ENCODE results near the gene CLDN18. TPM values are rescaled to one million over a fixed set of nuclear protein-coding genes. Genes with fewer than 3 reads are reported as not detected.

Gene CLDN18
- total and polyA plus RNA-seq, 10 of the 15 experiments (the other 5 are each of a cell fraction or from before 2014, with no cell fraction given), result 0.05 to 0.28 (median 0.18) TPM; not detected in 1

GRCh38 chr3:137978328-137978727 lies 31.6 kb upstream of the CLDN18 start (continued):
- no peak for TF ChIP-seq MYC (IDR thresholded peaks at IDR 0.05; ENCODE audit: insufficient read depth, insufficient read length, insufficient replicate concordance, low read length, severe bottlenecking)
- TF ChIP-seq ETV6 (conservative IDR thresholded peaks at IDR 0.05 in 1 of 2, IDR thresholded peaks at IDR 0.05 in 1 of 2; ENCODE audit: borderline replicate concordance in 1 of 2, low read depth in 1 of 2), result no peak

DNA sequence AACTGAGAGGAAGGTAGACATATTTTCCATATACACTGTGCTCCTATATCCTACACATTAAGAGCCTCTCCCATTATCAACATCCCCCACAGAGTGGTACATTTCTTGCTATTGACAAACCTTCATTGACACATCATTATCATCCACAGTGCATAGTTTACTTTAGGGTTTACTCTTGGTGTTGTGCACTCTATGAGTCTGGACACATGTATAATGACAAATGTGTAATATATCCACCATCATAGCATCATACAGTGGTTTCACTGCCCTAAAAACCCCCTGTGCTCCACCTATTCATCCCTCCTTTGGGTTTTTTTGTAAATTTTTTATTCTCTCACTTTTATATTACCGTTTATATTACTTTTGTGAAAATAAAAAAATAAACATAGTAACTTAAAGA lies 22.2 kb upstream of the CLDN18 start:
- FAIRE-seq, result no peak
- CTCF ChIA-PET, result interaction anchor here (0.6 to 3.6 kb wide), 10 partner anchors 10 to 883 kb away, joined by 3 to 26 read pairs (median 6); partner anchors contain the start of gene DBR1
- WGBS (ENCODE audit: insufficient coverage, insufficient replicate concordance, low lambda C conversion rate, missing lambda C conversion rate), result 0% methylated on average over 1 of the region's 1 CpG

More for the DNA sequence above, 22.2 kb upstream of the CLDN18 start:
- in situ Hi-C loops (cut with MboI), result no loop called here
- no TSS peak for BruUV-seq (replicated peaks)
- Histone ChIP-seq H3K4me2 (ENCODE audit: control insufficient read depth, insufficient read depth) (peak overlapping the region; percentile 58), H3K27me3 (replicated peaks in 1 of 2; ENCODE audit: control insufficient read depth in 2 of 2, insufficient read depth in 2 of 2, low read length in 1 of 2) (no peaks in the 10 kb centered on the region), H3K36me3 (ENCODE audit: control insufficient read depth in 2 of 2, insufficient read depth in 2 of 2, low read length in 1 of 2) (no peaks in the 10 kb centered on the region), H2AFZ (ENCODE audit: control insufficient read depth, low read depth, low read length) (peak overlapping the region; percentile 24; the same call in 1 of the 2 replicates), H3K9me3 (replicated peaks; ENCODE audit: control insufficient read depth, insufficient read depth, low read length) (no peaks in the 10 kb centered on the region; the same call in 2 of the 3 replicates), H3K4me3 (no peak overlapping the region), H3K9ac (ENCODE audit: control insufficient read depth, insufficient read depth, low read length) (no peak overlapping the region), H3K4me1 (ENCODE audit: control insufficient read depth, insufficient read depth, low read length) (peaks cover 11% of the 10 kb centered on the region), H3K27ac (ENCODE audit: control insufficient read depth, insufficient read depth) (peak overlapping the region; percentile 79), H3K79me2 (ENCODE audit: control insufficient read depth, insufficient read depth, low read length) (no peaks in the 10 kb centered on the region), H4K20me1 (ENCODE audit: control insufficient read depth, insufficient read depth) (no peaks in the 10 kb centered on the region)
- ChIA-PET POLR2A (interaction anchor here (1.4 to 3.7 kb wide), 5 partner anchors 35 to 58 kb away, joined by 3 to 25 read pairs (median 9); no protein-coding TSS in a partner anchor), SMC1A (ENCODE audit: uncharacterized antibody, unreplicated experiment) (interaction anchor here (0.7 to 5.9 kb wide), 15 partner anchors 9 to 882 kb away, joined by 3 to 114 read pairs (median 5); no protein-coding TSS in a partner anchor), RAD21 (ENCODE audit: unreplicated experiment) (interaction anchor here (0.7 to 5.5 kb wide), 9 partner anchors 27 to 863 kb away, joined by 3 to 171 read pairs (median 7); no protein-coding TSS in a partner anchor)
- DNase-seq (ENCODE audit: low read depth, low spot score) (no peak), ATAC-seq (peak; percentile 63)
- intact Hi-C loops (cut with micrococcal nuclease; ENCODE audit: unreplicated experiment), result loop anchor here (1.0 to 2.0 kb wide), 3 partner anchors 37 to 657 kb away; no protein-coding TSS in a partner anchor
- no peak for TF ChIP-seq NFYA (IDR thresholded peaks at IDR 0.05; ENCODE audit: borderline replicate concordance, low read depth, low read length)

Measured in GM12878 (cell line).